GM21576 (cell line): ENCODE data around the gene MYO9A.

Experiments used
- ATAC-seq: cut with Tn5 transposase; IDR thresholded peaks from one replicate; pipeline ENCODE4 v1.9.1; 2021; ENCODE audit warnings: mild to moderate bottlenecking, moderate library complexity; ENCODE audit not compliant: unreplicated experiment

The MYO9A gene

GRCh38 chr15:72118017-72118978 is at the start of gene MYO9A, which contains the start of gene SENP8:
Gene MYO9A (minus strand): TSS chr15:72118150. CDS start chr15:72046563, 71,587 bp downstream.
Gene SENP8 (plus strand): TSS chr15:72118403. CDS start chr15:72139624, 21,221 bp downstream.
- peak; percentile 49 for ATAC-seq

- ATAC-seq, result no peak
Observed at GRCh38 chr15:72167445-72167844, 49.5 kb upstream of the MYO9A start.

GRCh38 chr15:72166716-72167417 is 48.9 kb upstream of the MYO9A start:
- ATAC-seq, result no peak

- ATAC-seq, result no peak
Observed at GRCh38 chr15:72163719-72164118, 45.8 kb upstream of the MYO9A start.

- ATAC-seq, result no peak
Observed at GRCh38 chr15:72162569-72162968, 44.6 kb upstream of the MYO9A start.

- no peak for ATAC-seq
Observed at GRCh38 chr15:72161361-72162132, 43.6 kb upstream of the MYO9A start.

GRCh38 chr15:72160696-72161245 is 42.8 kb upstream of the MYO9A start:
- no peak for ATAC-seq

GRCh38 chr15:72156928-72157327 is 39.0 kb upstream of the MYO9A start:
- ATAC-seq, result no peak

GRCh38 chr15:72155635-72156616 is 38.0 kb upstream of the MYO9A start:
- ATAC-seq, result peak; percentile 72

- no peak for ATAC-seq
Observed at GRCh38 chr15:72155003-72155621, 37.2 kb upstream of the MYO9A start.

GRCh38 chr15:72154316-72154715 is 36.4 kb upstream of the MYO9A start:
- no peak for ATAC-seq

GRCh38 chr15:72153269-72154000 is 35.5 kb upstream of the MYO9A start:
- no peak for ATAC-seq

- no peak for ATAC-seq
Observed at GRCh38 chr15:72147418-72147817, 29.5 kb upstream of the MYO9A start.

- no peak for ATAC-seq
Observed at GRCh38 chr15:72146934-72147333, 29.0 kb upstream of the MYO9A start.

GRCh38 chr15:72146221-72146620 is 28.3 kb upstream of the MYO9A start:
- no peak for ATAC-seq

GRCh38 chr15:72141171-72142084 is 23.5 kb upstream of the MYO9A start:
- peak; percentile 100 for ATAC-seq

GRCh38 chr15:72140088-72140487 is 22.1 kb upstream of the MYO9A start:
- ATAC-seq, result no peak
